ENCODE results near the gene MYOM3.
"Not testable (repeated sequence)": the region's sequence is repeated elsewhere in the genome, so short reads cannot be mapped to it uniquely, and the experiment has no call there.

MYOM3 gene

GRCh38 chr1:24052220-24052619 is 59.7 kb downstream of the MYOM3 start:
- Histone ChIP-seq H3K4me3 (ENCODE audit: low read depth, low read length) (no peak overlapping the region), H3K4me1 (ENCODE audit: control insufficient read depth, insufficient read depth, low read length) (no peaks in the 10 kb centered on the region), H3K36me3 (ENCODE audit: control insufficient read depth, insufficient read depth, low read length) (no peaks in the 10 kb centered on the region), H3K9ac (ENCODE audit: low read depth, low read length) (no peak overlapping the region), H3K27me3 (ENCODE audit: control insufficient read depth, insufficient read depth, low read length) (no peaks in the 10 kb centered on the region), H3K9me3 (ENCODE audit: control insufficient read depth, insufficient read depth, low read length) (no peaks in the 10 kb centered on the region)

DNA sequence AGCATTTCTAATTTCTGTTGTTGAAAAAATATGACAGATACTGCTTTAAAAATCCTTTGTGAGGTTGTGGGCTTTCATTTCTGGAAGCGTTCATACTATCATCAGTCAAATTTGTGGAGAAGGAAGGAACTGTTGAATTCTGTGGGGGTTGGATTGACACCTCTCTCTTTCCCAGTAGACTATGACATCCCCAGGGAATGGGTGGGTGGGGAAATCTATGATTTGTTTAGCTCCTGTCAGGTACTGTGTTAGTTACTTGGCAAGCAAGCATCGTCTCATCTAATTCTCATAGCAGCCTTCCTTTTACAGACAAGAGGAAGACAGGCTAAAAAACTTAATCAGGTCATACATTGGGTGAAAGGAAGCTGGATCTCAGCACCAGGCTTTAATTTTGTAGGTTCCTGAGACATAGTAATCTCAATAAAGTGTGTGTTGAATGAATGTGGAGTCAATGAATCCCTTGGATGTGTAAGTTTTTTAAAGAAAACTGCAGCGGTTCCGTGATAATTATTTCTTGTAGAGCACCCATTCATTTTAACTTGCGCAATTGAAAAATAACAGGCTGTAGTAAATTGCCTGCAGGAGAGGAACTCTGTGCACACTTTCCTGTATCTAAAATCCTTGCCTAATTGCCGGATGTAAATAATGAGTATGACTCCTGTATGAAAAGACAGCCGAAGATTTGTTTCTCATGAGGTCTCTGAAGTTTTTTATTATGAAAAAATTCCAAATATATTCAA is 60.6 kb downstream of the MYOM3 start:
- no peaks in the 10 kb centered on the region for H3K9me3 ChIP-seq (ENCODE audit: control insufficient read depth, insufficient read depth, low read length)
- no peak overlapping the region for H3K9ac ChIP-seq (ENCODE audit: low read depth, low read length)
- H3K36me3 ChIP-seq (ENCODE audit: control insufficient read depth, insufficient read depth, low read length), result no peaks in the 10 kb centered on the region
- H3K4me1 ChIP-seq (ENCODE audit: control insufficient read depth, insufficient read depth, low read length), result no peaks in the 10 kb centered on the region
- H3K27me3 ChIP-seq (ENCODE audit: control insufficient read depth, insufficient read depth, low read length), result no peaks in the 10 kb centered on the region
- H3K4me3 ChIP-seq (ENCODE audit: low read depth, low read length), result no peak overlapping the region

- Histone ChIP-seq H3K4me3 (ENCODE audit: low read depth, low read length) (no peak overlapping the region), H3K27me3 (ENCODE audit: control insufficient read depth, insufficient read depth, low read length) (no peaks in the 10 kb centered on the region), H3K9me3 (ENCODE audit: control insufficient read depth, insufficient read depth, low read length) (no peaks in the 10 kb centered on the region), H3K9ac (ENCODE audit: low read depth, low read length) (no peak overlapping the region), H3K36me3 (ENCODE audit: control insufficient read depth, insufficient read depth, low read length) (no peaks in the 10 kb centered on the region), H3K4me1 (ENCODE audit: control insufficient read depth, insufficient read depth, low read length) (no peaks in the 10 kb centered on the region)
These were observed 62.2 kb downstream of the MYOM3 start for GRCh38 chr1:24049733-24050132.

GRCh38 chr1:24048894-24049293 is 63.0 kb downstream of the MYOM3 start:
- H3K36me3 ChIP-seq (ENCODE audit: control insufficient read depth, insufficient read depth, low read length); H3K9ac ChIP-seq (ENCODE audit: low read depth, low read length); H3K4me1 ChIP-seq (ENCODE audit: control insufficient read depth, insufficient read depth, low read length); H3K9me3 ChIP-seq (ENCODE audit: control insufficient read depth, insufficient read depth, low read length); H3K27me3 ChIP-seq (ENCODE audit: control insufficient read depth, insufficient read depth, low read length); H3K4me3 ChIP-seq (ENCODE audit: low read depth, low read length): not testable (repeated sequence)

DNA sequence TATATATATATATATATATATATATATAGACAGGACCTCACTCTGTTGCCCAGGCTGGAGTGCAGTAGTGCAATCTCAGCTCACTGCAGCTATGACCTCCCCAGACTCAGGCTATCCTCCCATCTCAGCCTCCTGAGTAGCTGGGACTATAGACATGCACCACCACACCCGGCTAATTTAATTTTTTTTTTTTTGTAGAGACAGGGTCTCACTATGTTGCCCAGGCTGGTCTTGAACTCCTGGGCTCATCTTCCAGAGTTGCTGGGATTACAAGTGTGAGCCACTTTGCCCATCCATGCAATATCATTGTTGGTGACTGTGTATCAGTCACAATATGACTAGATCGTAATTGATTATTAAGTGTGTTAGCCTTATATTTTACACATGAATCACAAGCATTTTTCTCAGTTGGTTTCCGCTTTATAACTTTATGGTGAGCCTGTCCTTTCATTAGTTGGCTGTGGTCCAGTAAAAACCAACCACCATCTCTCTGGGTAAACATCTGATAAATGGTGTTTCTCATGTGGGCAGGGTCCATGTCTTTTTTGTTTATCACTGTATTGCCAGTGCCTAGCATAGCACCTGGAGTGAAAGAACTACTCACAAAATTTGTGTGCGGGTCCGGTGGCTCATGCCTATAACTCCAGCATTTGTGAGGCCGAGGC is 63.6 kb downstream of the MYOM3 start:
- no peaks in the 10 kb centered on the region for H3K27me3 ChIP-seq (ENCODE audit: control insufficient read depth, insufficient read depth, low read length)
- H3K9me3 ChIP-seq (ENCODE audit: control insufficient read depth, insufficient read depth, low read length), result no peaks in the 10 kb centered on the region

DNA sequence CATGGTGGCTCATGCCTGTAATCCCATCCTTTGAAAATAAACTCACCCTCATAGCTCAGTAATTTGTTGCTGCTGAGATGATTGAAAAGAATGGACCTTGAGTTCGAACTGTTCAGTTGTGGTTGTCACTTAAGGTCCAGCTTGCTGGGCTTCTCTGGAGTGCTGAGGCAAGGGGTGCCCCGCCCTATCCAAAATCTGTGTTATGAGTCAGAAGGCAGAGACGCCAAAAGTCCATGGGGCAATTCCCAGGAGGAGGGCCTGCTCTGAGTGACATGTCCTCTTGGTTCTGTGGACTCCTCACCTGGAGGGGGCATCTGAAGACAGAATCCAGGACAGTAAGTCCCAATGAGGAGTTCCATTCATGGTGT is 64.8 kb downstream of the MYOM3 start:
- H3K9ac ChIP-seq (ENCODE audit: low read depth, low read length), result no peak overlapping the region
- H3K4me3 ChIP-seq (ENCODE audit: low read depth, low read length), result no peak overlapping the region
- H3K27me3 ChIP-seq (ENCODE audit: control insufficient read depth, insufficient read depth, low read length), result no peaks in the 10 kb centered on the region
- H3K36me3 ChIP-seq (ENCODE audit: control insufficient read depth, insufficient read depth, low read length), result no peaks in the 10 kb centered on the region
- H3K9me3 ChIP-seq (ENCODE audit: control insufficient read depth, insufficient read depth, low read length), result no peaks in the 10 kb centered on the region
- H3K4me1 ChIP-seq (ENCODE audit: control insufficient read depth, insufficient read depth, low read length), result no peaks in the 10 kb centered on the region

More for the DNA sequence above, 63.6 kb downstream of the MYOM3 start:
- no peak overlapping the region for H3K9ac ChIP-seq (ENCODE audit: low read depth, low read length)
- H3K36me3 ChIP-seq (ENCODE audit: control insufficient read depth, insufficient read depth, low read length), result no peaks in the 10 kb centered on the region
- H3K4me3 ChIP-seq (ENCODE audit: low read depth, low read length), result no peak overlapping the region
- no peaks in the 10 kb centered on the region for H3K4me1 ChIP-seq (ENCODE audit: control insufficient read depth, insufficient read depth, low read length)

DNA sequence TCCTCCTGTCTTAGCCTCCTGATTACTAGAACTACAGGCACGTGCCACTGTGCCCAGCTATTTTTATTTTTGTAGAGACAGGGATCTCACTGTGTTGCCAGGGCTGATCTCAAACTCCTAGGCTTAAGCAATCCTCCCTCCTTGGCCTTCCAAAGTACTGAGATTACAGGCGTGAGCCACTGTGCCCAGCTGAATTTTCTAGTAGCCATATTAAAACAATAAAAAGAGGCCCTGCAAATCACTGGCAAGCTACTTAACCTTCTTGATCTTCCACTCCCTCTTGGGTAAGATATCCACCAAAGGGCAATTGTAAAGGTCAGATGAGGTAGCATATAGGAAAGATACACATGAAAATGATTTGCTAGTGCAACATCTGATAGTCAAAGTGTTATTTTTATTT is 66.2 kb downstream of the MYOM3 start:
- no peak overlapping the region for H3K4me3 ChIP-seq (ENCODE audit: low read depth, low read length)
- no peaks in the 10 kb centered on the region for H3K4me1 ChIP-seq (ENCODE audit: control insufficient read depth, insufficient read depth, low read length)

GRCh38 chr1:24044672-24045071 is 67.3 kb downstream of the MYOM3 start:
- H3K9ac ChIP-seq (ENCODE audit: low read depth, low read length); H3K4me3 ChIP-seq (ENCODE audit: low read depth, low read length); H3K27me3 ChIP-seq (ENCODE audit: control insufficient read depth, insufficient read depth, low read length): not testable (repeated sequence)

More for the DNA sequence above, 66.2 kb downstream of the MYOM3 start:
- Histone ChIP-seq H3K27me3 (ENCODE audit: control insufficient read depth, insufficient read depth, low read length) (no peaks in the 10 kb centered on the region), H3K36me3 (ENCODE audit: control insufficient read depth, insufficient read depth, low read length) (no peaks in the 10 kb centered on the region), H3K9ac (ENCODE audit: low read depth, low read length) (no peak overlapping the region), H3K9me3 (ENCODE audit: control insufficient read depth, insufficient read depth, low read length) (no peaks in the 10 kb centered on the region)

GRCh38 chr1:24043345-24044032 is 68.4 kb downstream of the MYOM3 start:
- no peak overlapping the region for H3K4me3 ChIP-seq (ENCODE audit: low read depth, low read length)

More at GRCh38 chr1:24044672-24045071, 67.3 kb downstream of the MYOM3 start:
- not testable (repeated sequence) for H3K4me1 ChIP-seq (ENCODE audit: control insufficient read depth, insufficient read depth, low read length); H3K9me3 ChIP-seq (ENCODE audit: control insufficient read depth, insufficient read depth, low read length); H3K36me3 ChIP-seq (ENCODE audit: control insufficient read depth, insufficient read depth, low read length)

DNA sequence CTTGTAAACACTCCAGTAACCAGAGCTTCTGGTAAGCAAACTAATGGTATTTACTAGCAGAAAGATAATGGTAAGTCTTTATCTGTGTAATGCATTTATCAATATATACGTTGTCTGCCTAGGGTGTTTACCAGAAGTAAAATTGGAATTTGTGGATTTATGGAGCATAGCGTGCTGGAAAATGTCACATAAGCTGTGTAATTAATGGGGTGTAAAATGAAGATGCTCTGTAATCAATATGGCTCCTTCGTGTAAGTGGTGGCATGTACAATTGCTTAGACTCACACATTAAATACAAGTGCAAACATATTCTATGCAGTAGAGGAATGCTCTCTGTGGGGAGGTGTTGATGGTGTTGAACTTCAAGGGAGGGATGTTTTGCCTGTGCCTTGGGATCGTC is 69.6 kb downstream of the MYOM3 start:
- H3K4me3 ChIP-seq (ENCODE audit: low read depth, low read length), result no peak overlapping the region
- no peaks in the 10 kb centered on the region for H3K4me1 ChIP-seq (ENCODE audit: control insufficient read depth, insufficient read depth, low read length)
- H3K27me3 ChIP-seq (ENCODE audit: control insufficient read depth, insufficient read depth, low read length), result no peaks in the 10 kb centered on the region
- no peaks in the 10 kb centered on the region for H3K36me3 ChIP-seq (ENCODE audit: control insufficient read depth, insufficient read depth, low read length)
- H3K9ac ChIP-seq (ENCODE audit: low read depth, low read length), result no peak overlapping the region
- H3K9me3 ChIP-seq (ENCODE audit: control insufficient read depth, insufficient read depth, low read length), result no peaks in the 10 kb centered on the region

More at GRCh38 chr1:24043345-24044032, 68.4 kb downstream of the MYOM3 start:
- Histone ChIP-seq H3K9ac (ENCODE audit: low read depth, low read length) (no peak overlapping the region), H3K27me3 (ENCODE audit: control insufficient read depth, insufficient read depth, low read length) (no peaks in the 10 kb centered on the region), H3K9me3 (ENCODE audit: control insufficient read depth, insufficient read depth, low read length) (no peaks in the 10 kb centered on the region), H3K36me3 (ENCODE audit: control insufficient read depth, insufficient read depth, low read length) (no peaks in the 10 kb centered on the region), H3K4me1 (ENCODE audit: control insufficient read depth, insufficient read depth, low read length) (no peaks in the 10 kb centered on the region)

GRCh38 chr1:24036088-24036487 is 75.8 kb downstream of the MYOM3 start:
- H3K4me3 ChIP-seq (ENCODE audit: low read depth, low read length), result no peak overlapping the region
- no peak overlapping the region for H3K9ac ChIP-seq (ENCODE audit: low read depth, low read length)
- H3K36me3 ChIP-seq (ENCODE audit: control insufficient read depth, insufficient read depth, low read length), result no peaks in the 10 kb centered on the region
- H3K4me1 ChIP-seq (ENCODE audit: control insufficient read depth, insufficient read depth, low read length), result no peaks in the 10 kb centered on the region
- H3K27me3 ChIP-seq (ENCODE audit: control insufficient read depth, insufficient read depth, low read length), result no peaks in the 10 kb centered on the region
- H3K9me3 ChIP-seq (ENCODE audit: control insufficient read depth, insufficient read depth, low read length), result no peaks in the 10 kb centered on the region

DNA sequence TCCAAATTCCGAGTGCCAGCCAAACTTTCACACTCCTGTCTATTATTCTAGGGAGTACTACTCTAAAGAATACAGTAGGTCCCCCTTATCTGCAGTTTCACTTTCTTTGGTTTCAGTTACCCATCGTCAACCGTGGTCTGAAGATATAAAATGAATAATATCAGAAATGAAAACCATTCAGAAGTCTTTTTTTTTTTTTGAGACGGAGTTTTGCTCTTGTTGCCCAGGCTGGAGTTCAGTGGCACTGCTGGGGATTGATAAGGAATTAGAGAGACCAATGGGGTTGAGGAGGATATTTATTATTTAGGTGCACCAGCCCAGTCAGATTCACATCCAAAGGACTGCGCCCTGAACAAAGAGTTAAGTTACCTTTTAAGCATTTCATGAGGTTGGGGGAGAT is 79.0 kb downstream of the MYOM3 start:
- Histone ChIP-seq H3K27me3 (ENCODE audit: control insufficient read depth, insufficient read depth, low read length) (no peaks in the 10 kb centered on the region), H3K4me3 (ENCODE audit: low read depth, low read length) (no peak overlapping the region), H3K9ac (ENCODE audit: low read depth, low read length) (no peak overlapping the region), H3K4me1 (ENCODE audit: control insufficient read depth, insufficient read depth, low read length) (no peaks in the 10 kb centered on the region), H3K9me3 (ENCODE audit: control insufficient read depth, insufficient read depth, low read length) (no peaks in the 10 kb centered on the region), H3K36me3 (ENCODE audit: control insufficient read depth, insufficient read depth, low read length) (no peaks in the 10 kb centered on the region)

All from iPS-15b (cell line).